HG03521 (cell line): ENCODE measurements around the gene ZNF628.

Experiments used
- ATAC-seq: cut with Tn5 transposase; IDR thresholded peaks from one replicate; pipeline ENCODE4 v1.9.1; 2021; ENCODE audit warnings: mild to moderate bottlenecking, moderate library complexity; ENCODE audit not compliant: unreplicated experiment

Gene ZNF628

DNA sequence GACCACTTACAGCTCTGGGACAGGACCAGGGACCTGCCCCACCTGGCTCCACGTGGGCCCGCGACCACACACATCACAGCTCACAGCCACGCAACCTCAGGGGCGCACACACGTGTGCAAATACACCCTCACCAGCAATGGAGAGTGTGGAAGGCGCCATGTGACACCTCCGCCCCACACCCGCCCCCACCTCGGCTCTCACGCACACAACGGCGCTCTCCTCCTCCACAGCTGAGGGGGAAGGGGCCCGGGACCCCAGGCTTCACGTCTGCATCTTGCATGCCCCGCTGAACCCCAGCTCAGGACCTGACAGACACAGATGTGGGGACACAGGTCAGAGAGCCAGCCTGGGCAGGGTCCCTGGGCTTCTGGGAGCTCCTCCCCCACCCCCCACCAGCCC is 26.9 kb upstream of the ZNF628 start:
- ATAC-seq: no peak

DNA sequence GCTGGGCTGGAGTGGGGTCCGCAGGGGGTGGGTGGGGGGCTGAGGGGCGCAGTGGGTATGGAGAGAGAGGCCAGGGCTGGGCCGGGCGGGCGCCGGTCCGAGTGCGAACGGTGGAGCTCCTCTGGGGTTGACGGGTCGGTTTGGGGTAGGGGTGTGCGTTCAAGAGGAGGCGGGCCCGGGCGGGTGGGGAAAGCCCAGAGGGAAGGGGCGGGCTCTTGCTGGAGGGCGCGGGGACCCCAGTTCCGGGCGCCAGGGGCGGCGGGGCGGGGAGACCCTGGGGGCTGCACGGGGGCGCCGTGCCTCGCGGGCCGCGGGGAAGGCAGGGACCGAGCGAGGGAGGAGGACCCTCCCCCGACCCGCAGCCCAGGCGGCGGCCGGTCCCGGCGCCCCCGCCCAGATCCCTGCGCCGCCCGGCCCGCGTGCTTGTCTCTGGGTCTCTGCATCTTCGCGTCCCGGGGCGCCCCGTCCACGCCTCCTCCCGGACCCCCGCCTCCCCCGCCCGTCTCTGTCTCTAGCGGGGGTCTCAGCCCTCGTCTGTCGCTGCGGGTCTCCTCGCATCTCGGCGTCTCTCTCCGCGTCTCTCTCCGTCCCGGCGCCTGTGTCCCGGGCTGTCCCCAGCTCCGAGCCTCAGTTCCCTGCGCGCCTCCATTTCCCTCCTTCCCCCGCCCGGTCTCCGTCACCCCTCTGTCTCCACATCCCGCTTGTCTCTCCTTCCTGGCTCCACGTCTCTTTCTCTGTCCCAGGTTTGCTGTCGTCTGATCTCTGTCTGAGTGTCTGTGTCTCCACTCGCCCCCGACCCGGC is 25.1 kb upstream of the ZNF628 start:
- ATAC-seq: no peak

DNA sequence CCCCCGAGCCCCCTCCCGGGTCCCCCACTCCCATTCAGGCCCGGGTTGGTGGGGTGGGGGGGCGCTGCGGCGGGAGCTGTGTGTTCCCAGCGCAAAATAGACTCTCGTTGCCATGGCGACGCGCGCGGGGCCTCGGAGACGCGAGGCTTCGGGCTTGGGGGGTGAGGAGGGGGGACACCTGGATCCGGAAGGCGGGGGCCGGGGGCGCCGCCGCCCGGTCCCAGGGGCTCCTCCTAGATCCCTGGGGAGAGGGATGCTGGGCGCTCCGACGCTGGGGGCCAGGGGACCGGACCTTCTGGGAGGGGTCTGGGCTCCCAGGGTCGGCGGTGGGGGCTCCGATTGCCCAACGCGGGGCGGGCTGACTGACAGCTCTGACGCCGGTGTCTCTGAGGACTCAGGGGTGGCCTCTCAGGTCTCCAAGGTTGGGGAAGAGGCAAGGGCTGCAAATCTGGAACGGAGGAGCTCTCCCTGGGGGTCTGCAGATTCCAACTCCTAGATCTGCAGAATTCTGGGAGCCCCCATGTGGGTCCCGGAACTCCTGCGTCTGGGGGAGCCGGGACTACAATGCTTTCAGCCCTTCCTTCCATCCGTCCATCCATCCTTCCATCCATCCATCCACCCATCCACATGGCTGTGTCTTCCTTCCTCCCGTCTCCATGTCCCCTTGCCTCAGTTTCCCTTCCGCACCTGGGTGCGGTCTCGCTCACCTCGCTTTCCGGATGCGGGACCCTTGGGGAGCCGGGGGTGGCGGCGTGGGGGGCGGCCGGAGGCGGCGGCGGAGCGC is 24.3 kb upstream of the ZNF628 start:
- no peak for ATAC-seq

DNA sequence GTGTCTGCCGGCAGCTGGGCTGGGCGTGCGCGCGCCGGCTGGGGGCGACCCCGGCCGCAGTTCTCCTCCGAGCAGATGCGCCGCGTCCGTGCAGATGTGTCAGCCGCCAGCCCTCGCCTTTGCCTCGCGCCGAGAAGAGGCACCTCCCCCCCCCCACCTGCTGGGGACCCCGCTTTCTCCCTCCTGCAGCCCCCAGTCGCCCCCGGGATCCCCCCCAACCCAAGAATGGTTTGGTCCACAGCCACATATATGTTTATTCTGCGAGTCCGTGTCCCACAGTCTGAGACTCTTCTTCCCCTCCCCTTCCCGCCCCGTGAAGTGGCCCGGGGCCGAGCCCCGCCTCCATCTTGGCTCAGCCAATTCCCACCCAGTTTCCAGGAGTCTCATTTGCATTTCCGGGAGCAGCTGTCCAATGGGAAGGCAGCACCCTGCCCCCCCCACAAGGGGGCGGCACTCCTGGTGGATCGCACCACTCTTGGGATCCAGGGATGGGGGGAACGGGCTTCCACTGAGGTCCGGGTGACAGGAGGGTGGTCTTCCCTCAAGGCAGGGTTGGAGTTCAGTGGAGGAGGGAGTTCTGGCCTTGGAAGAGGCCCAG is 23.6 kb upstream of the ZNF628 start:
- ATAC-seq: no peak

DNA sequence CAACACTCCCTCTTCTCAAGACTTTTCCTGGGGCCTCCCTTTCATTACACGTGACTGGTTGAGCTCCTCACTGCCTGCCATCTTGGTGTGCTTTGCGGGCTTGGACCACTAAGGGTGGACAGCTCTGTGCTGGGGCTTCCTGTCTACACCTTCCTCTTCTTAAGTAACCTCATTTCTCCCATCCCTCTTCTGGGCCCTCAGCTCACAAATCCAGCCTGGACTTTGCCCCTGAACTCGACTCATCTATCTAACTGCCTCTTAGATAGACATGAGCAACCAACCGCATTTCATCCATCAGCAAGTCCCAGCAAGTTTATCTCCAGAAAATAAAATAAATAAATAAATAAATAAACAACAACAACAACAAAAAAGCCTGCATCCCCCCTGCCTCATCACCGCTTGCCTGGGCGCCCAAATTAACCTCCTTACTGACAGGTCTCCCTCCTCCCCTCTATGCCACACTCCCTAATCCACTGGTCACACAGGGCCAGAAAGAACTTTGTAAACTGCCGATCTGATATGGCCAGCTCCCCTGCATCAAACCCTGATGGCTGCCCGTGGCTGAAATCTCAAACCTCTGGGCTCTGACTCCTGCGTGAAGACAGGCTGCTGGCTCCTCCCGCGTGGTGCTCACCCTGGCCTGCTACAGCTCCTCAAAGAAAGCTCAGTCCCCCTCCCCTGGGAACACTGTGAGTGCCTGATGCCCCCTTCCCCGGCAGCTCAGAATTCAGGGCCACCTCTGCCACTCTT is 22.7 kb upstream of the ZNF628 start:
- ATAC-seq: no peak

DNA sequence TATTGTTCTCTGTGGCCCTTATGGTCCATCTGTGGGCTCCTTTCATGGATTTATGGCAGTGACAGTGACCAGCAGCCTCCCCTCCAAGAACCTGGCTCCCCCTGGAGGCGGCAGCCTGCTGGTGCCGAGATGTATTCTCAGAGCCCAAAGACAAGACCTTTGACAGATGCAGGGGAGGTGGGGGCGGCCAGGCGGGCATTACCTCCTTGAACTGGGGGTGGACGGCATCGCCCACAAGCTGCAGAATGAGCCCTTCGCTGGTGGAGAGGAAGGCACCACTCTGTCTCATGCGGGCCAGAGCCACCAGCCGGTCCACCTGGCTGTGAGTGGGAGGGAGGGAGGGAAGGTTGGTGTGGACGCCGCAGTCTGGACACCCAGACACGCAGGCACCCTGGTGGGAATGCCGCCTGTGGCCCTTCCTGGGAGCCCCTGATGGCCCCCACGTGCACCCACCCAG is 21.6 kb upstream of the ZNF628 start:
- no peak for ATAC-seq

DNA sequence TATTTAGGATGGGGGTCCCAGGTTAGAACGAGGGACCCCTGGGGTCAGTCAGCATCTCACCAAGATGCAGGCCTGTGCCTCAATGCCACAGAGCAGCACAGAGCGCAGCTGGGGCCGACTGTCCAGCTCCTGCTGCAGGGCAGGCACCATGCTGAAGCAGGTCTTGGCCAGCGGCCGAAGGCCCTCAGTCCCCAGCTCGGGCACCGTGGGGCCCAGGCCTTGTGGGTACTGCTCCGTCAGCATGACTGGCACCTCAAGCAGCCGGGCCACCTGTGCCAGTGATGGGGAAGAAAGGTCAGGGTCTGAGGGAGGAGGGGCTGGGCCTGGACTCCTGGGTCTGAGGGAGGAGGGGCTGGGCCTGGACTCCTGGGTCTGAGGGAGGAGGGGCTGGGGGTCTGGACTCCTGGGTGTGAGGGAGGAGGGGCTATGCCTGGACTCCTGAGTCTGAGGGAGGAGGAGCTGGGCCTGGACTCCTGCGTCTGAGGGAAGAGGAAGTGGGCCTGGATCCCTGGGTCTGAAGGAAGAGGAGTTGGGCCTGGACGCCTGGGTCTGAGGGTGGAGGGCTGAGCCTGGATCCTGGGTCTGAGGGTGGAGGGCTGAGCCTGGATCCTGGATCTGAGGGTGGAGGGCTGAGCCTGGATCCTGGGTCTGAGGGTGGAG is 20.7 kb upstream of the ZNF628 start:
- no peak for ATAC-seq

DNA sequence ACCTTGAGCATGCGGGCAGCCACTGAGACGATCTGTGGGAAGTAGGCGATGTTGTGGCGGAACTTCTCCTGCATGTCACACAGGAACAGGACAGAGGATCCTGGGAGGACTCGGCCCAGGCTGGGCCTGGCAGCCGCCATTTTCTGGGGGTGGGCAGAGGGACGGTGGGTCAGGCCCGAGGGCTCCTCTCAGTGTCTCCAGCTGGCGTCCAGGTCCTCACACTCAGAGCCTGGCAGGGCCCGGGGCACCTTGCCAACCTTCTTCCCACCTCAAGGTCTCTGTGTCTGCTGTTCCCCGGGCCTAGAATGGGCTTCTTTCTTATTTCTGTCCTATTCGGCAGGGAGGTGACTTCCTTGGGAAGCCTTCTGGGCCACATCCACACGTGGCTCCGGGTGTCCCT is 20.1 kb upstream of the ZNF628 start:
- no peak for ATAC-seq

DNA sequence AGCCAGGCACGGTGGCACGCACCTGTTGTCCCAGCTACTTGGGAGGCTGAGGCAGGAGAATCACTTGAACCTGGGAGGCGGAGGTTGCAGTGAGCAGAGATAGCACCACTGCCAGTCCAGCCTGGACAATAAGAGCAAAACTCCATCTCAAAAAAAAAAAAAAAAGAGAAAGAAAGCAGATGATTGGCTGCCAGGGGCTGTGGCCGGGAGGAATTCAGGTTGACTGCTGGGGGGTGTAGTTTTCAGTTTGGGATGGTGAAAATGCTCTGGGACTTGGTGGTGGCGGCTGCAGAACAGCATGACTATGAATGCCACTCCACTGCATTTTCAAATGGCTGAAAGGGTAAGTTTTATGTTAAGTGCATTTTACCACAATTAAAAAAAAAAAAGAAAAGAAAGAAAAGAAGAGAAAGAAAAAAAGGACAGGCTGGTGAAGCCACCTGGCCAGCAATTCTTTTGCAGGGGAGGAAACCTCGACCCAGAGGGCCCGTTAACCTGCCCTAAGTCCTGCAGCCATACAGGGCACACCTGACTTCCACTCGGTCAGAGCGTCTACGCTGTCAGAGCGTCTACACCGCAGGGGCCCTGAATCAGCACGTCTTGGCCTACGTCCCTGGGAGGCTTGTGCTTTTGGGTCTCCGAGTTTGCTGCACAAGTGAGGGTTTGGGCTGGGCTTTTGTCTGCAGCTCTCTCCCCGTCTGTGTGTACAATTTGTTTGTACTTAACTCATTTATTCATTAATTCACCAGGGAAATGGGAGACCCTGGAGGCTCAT is 18.5 kb upstream of the ZNF628 start:
- no peak for ATAC-seq

DNA sequence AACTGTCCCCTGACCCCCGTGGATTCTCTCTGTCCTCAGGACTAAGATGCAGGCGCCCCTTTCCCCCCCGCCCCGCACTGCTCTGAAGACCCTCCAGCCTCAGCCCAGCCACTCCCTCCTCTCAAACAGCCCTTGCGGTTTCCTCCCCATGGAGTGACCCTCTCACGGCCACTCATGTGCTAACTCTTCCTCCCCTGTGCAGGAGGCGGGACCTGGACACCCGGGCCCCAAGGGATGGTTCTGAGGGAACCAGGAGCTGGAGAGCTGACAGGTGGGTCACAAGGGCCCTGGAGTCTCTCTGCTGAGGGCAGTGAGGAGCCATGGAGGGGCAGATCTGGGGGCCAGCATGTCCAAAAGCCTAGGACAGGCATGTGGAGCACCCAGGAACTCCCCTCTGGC is 16.9 kb upstream of the ZNF628 start:
- no peak for ATAC-seq

DNA sequence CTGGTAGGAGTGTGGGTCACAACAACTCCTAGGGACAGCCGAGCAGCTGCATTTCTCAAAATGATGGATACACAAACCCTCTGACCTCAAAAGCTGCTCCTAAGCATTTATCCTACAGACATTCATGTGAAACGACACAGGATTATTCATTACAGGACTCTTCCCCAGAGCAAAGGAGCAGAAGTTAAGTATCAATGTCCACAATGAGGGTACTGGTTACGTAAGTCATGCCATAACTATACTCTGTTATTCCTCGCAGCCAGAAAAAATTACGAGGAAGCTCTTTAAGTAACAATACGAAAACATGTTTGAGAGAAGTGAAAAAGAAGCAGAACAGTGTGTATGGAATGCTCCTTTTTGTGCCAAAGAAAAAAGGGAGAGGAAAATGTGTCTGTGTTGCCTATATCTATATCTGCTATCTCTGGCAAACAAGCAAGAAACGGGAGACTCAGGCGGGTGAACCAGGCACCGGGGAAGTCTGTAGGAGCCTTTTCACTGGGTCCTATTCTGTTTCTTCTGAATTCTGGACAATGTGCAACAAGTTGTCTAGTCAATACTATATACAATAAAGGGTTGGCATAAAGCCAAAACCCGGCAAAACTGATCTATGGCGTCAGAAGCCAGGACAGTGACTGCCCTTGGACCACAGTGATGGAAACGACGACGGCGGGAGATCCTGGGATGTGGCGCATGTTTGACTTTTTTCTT is 16.3 kb upstream of the ZNF628 start:
- no peak for ATAC-seq

DNA sequence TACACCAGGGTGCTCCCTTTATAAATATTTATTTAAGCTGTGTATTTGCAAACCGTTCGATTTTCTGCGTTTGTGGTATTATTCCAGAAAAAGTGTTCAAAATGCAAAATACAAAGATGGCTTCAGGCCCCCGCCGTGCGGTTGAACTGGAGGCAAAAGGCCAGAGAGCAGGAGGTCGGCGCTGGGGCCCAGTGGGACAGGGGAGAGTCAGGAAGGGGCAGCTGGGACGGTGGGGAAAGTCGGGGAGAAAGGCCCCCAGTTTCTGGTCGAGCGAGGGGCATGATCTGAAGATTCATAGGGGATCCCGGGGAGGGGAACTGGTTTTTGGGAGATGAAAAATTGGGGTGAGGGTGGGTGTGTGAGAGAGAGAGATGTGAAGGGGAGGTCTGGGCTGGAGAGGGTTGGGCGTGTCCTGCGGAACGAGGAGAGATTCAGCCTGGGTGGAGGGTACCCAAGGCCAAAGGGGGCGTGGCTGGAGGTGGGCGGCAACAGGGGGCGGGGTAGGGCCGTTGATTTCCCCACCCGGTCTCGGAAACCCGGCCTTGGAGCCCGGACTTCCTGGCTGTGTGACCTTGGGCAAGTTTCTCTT is 15.7 kb upstream of the ZNF628 start:
- ATAC-seq: no peak

DNA sequence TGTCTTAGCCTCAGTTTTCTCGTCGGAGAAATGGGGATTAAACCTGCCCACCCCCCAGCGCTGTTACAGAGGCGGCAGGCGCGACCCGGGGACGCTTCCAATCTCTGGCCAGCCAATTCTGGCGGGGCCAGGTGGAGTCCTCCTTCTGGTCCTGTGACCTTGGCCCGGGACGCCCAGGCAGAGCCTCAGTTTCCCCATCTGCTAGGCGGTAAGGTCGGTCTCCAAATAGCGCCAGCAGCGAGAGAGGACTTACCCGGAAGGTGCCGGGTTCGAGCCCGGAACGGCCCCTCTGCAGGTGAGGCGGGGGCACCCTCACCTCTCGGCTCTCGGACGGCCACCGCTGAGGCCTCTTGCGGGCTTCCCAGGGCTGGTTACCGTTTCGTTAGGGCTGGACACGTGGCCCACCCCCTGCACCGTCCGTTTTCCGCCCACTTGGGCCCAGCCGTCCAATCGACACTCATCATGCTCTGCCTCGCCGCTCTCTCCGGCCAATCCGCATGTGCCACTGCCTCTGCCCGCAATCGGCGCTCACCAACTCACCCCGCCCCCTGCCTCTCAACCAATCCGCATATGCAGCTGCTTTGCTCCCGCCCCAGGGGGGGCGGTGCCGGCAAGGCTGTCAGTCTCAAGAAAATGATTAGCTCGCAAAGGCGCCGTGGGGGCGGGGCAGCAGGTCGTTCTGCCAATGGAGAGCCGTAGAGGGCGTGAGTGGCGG is 15.0 kb upstream of the ZNF628 start, which contains the start of gene ISOC2:
Gene ISOC2 (minus strand): TSS at position 384 of the 715 bp plus-strand sequence. CDS start 5,156 bp downstream, outside the sequence.
- peak; percentile 90 for ATAC-seq

DNA sequence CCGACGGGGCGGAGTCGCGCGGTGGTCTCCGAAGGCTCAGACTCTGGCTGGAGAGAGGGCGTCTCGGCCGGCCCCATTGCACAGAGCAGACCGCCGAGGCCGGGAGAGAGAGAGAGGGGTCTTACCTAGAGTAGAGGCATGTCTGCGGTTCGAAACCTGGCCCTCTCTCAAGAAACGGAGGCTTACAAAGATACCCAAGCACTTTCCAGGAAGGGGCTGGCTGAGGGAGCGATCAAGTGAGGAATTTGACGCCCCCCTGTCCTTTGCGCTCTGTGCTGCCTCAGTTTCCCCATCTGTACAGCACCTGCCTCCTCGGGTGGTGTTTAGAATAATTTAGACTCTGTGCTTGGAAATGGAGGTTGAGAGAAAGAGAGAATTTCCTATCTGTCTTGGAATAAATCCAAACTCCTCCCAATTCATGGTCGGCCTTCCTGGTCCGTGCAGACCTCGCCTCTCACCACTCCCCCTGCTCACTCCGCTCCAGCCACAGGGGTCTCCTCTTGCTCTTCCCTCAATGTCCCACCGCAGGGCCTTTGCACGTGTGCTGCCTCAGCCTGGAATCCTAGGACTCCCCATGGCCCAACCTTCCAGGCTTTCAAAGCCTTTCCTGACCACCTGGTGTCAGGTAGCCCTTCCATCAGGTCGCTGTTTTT is 14.3 kb upstream of the ZNF628 start:
- ATAC-seq: no peak

DNA sequence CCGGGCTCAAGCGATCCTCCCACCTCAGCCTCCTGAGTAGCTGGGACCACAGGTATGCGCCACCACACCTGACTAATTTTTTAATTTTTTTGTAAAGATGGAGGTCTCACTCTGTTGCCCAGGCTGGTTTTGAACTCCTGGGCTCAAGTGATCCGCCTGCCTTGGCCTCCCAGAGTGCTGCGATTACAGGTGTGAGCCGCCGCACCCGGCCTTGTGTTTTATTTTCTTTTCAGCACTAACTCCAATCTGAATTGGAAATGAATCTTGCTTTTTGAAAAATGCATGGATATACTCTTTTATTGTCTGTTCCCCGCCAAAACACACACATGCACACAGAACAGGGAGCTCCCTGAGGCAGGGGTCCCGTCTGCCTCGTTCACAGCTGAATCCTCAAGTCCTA is 13.7 kb upstream of the ZNF628 start:
- no peak for ATAC-seq

DNA sequence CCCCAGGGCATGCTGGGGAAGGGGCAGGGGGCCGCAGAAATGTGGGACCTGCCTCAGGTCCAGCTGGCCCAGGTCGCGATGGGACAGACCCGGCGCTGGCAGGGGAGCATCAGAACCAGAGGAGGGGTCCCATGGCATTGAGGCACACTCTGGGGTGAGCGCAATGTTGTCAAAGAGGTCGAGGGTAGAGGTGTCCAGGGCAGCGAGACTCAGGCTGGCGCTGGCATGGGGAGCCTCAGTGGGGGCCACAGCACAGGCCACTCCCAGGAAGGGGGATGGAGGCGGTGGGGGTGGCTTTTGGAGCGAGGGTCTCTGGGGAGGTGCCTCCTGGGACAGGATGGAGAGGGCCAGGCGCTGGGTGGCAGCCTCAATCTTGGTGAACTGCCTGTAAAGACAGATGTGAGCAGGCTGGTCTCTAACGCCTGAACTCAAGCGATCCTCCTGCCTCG is 12.8 kb upstream of the ZNF628 start:
- no peak for ATAC-seq

DNA sequence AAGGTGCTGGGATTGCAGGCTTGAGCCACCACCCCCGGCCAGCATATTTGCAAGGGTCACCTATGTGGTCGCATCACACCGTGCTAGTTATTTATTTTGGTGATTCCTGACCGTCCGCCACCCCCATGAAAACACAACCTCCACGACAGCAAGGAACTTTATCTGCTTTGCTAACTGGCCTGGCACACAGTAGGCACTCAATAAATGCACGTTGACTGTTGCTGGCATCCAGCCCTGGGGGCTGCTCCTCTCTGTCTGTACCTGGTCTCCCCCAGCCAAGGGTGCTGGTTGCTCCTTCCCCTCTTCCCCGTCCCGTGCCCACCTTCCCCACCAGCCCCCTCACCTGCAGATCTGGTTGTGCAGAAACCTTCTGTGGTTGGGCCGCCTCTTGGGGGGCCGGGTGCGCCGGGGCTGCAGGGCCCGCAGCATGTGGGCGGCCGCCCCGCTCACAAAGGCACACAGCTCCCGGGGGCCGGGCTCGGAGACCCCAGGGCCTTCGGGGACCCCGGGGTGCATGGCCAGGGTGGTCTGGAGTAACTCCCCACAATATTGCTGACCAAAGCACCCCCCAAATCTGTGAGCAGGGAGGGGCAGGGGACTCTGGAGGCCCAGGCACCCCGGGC is 12.3 kb upstream of the ZNF628 start:
- ATAC-seq: no peak
